Bronchial epithelial cell (primary cell): ENCODE data around the gene RHBDD1. TPM values are rescaled to one million over a fixed set of nuclear protein-coding genes. Genes with fewer than 3 reads are reported as not detected.
A peak's percentile ranks its signal among the peaks of the same experiment; 100 is the strongest.

Experiments
- DNase-seq: peaks from one replicate; pipeline ENCODE4 v3.0.0-alpha.2; 2010; ENCODE audit warnings: low read depth
- FAIRE-seq: peaks from 2 replicates; lab custom pipeline; 2011; peaks lifted over from hg19 to GRCh38; lab: Jason Lieb, UNC
- H3K27me3 ChIP-seq: 2 replicates; pipeline ENCODE4 v1.5.1; 2011; ENCODE audit warnings: low read length; ENCODE audit not compliant: control insufficient read depth, insufficient read depth
- H3K36me3 ChIP-seq: 2 replicates; pipeline ENCODE4 v1.5.1; 2011; ENCODE audit warnings: low read length; ENCODE audit not compliant: control insufficient read depth, insufficient read depth
- H3K4me3 ChIP-seq: 2 replicates; pipeline ENCODE4 v1.5.1; 2011; ENCODE audit warnings: mild to moderate bottlenecking, low read depth, low read length, control low read depth
- CTCF ChIP-seq: IDR thresholded peaks from 2 replicates; pipeline ENCODE4 v1.5.1; 2011; ENCODE audit warnings: mild to moderate bottlenecking, moderate library complexity, low read length, control low read depth, inconsistent platforms; ENCODE audit not compliant: insufficient read depth, severe bottlenecking
- total RNA-seq: library from RNA; depleted of rRNA; stranded (reverse); fragments of >200 nt; gene quantifications from 2 replicates; pipeline ENCODE4 v1.2.1, GENCODE V29; 2014

RHBDD1 gene
- total RNA-seq, 1 donor from 2014 or later, result 29.7 TPM

DNA sequence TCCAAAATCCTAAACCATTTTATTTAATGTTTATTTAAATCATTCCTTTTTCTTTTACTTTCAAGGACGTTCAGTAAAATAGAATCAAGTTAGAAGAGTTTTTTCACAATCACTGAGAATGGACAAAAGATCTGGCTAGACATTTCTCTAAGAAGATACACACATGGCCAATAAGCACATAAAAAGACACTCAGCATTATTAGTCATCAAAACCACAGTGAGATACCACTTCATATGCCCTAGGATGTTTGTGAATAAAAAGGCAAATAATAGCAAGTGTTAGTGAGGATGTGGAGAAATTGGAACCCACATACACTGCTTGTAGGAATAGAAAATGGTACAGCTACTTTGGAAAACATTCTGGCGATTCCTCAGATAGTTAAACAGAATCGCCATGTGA lies 76.1 kb downstream of the RHBDD1 start:
- no peak for FAIRE-seq
- H3K36me3 ChIP-seq, result no peaks in the 10 kb centered on the region
- no peak for TF ChIP-seq CTCF
- DNase-seq, result peak; percentile 80
- no peaks in the 10 kb centered on the region for H3K27me3 ChIP-seq
- no peak overlapping the region for H3K4me3 ChIP-seq

GRCh38 chr2:226913641-226914040 lies 77.8 kb downstream of the RHBDD1 start:
- TF ChIP-seq CTCF, result no peak
- DNase-seq, result no peak
- no peaks in the 10 kb centered on the region for H3K27me3 ChIP-seq
- no peak for FAIRE-seq
- no peaks in the 10 kb centered on the region for H3K36me3 ChIP-seq
- H3K4me3 ChIP-seq, result no peak overlapping the region

GRCh38 chr2:226915846-226916360 lies 80.0 kb downstream of the RHBDD1 start:
- no peak for TF ChIP-seq CTCF
- FAIRE-seq (peak; percentile 97), DNase-seq (peak; percentile 98)

DNA sequence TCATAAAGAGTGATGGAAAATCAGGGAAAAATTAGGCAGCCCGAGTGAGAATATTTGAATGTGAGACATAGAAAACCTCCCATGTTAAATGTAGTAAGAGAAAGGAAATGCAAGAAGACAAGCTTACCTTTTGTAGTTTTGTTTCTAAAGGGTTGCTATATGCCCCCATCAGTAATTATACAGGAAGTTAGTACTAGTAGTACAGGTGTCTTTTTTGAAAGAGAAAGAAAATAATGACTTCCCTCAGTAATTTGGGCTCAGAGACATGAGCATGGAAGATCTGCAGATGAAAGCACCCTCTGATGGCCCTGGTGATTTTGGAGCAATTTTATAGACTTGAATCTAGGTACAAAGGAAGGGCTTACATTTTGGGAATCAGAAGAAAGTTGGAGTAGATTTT lies 80.8 kb downstream of the RHBDD1 start:
- DNase-seq (no peak), FAIRE-seq (no peak)
- no peak for TF ChIP-seq CTCF
- Histone ChIP-seq H3K4me3 (no peak overlapping the region), H3K36me3 (no peaks in the 10 kb centered on the region), H3K27me3 (no peaks in the 10 kb centered on the region)

More at GRCh38 chr2:226915846-226916360, 80.0 kb downstream of the RHBDD1 start:
- Histone ChIP-seq H3K27me3 (no peaks in the 10 kb centered on the region), H3K36me3 (no peaks in the 10 kb centered on the region), H3K4me3 (no peak overlapping the region)

DNA sequence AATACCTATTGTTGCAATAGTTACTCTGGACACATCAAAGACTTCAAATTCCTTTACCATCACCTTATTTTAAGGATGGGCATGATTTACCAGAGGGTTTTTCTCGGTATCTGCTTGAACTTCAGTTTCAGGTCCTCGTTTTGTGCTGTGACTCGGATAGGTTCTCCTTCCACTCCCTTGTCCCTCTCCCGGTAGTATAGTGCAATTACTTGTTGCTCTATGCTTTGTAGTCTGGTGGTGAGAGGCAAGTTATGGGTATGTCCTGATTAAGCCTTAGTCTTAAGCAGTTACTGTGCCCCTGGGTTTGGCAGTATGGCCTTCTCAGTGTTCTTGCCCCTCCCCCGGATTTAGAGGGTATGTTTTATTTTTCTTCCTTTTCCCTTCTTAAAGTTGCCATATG lies 96.6 kb downstream of the RHBDD1 start:
- H3K27me3 ChIP-seq, result no peaks in the 10 kb centered on the region
- H3K36me3 ChIP-seq, result no peaks in the 10 kb centered on the region
- FAIRE-seq (no peak), DNase-seq (no peak)
- H3K4me3 ChIP-seq, result no peak overlapping the region
- no peak for TF ChIP-seq CTCF
